Breast epithelium (tissue), 4 donors: ENCODE results near the gene TESMIN. TPM values are rescaled to one million over a fixed set of nuclear protein-coding genes. Genes with fewer than 3 reads are reported as not detected.

Experiments
- DNase-seq, 2 donors: peaks; one replicate each; pipeline ENCODE4 v3.0.0-alpha.2; 2019; ENCODE audit warnings: low spot score in 2 of 2
- H3K27ac ChIP-seq, 2 donors: fragments of 200-600 bp; sonication (generic) in 1 of 2; one replicate each; pipeline ENCODE4 v1.5.1; 2016 to 2019; ENCODE audit warnings: mild to moderate bottlenecking in 1 of 2
- H3K27me3 ChIP-seq, 2 donors: fragments of 200-600 bp; sonication (generic) in 1 of 2; one replicate each; pipeline versions ENCODE4 v1.5.1 to v1.6.0; 2017 to 2019; ENCODE audit warnings: control low read depth in 1 of 2, mild to moderate bottlenecking in 1 of 2
- H3K36me3 ChIP-seq: fragments of 200-600 bp; one replicate; pipeline ENCODE4 v1.5.1; 2019
- H3K4me1 ChIP-seq, 2 donors: fragments of 200-600 bp; sonication (generic); one replicate each; pipeline ENCODE4 v1.5.1; 2016 to 2019; ENCODE audit warnings: control low read depth in 1 of 2
- H3K4me3 ChIP-seq, 3 donors: fragments of 200-600 bp; sonication (generic); 1 replicate in 2 of 3; 2 replicates in 1 of 3; pipeline ENCODE4 v1.5.1; 2016 to 2019; ENCODE audit warnings: mild to moderate bottlenecking in 3 of 3, moderate library complexity in 2 of 3
- H3K9me3 ChIP-seq, 2 donors: fragments of 200-600 bp; sonication (generic) in 1 of 2; one replicate each; pipeline ENCODE4 v1.5.1; 2016 to 2019; ENCODE audit warnings: control low read depth in 1 of 2
- CTCF ChIP-seq, 3 donors: fragments of 450-650 bp; IDR thresholded peaks; one replicate each; pipeline ENCODE4 v1.5.1; 2016 to 2017; ENCODE audit warnings: antibody characterized with exemption in 3 of 3, mild to moderate bottlenecking in 3 of 3, moderate library complexity in 3 of 3
- POLR2A ChIP-seq: fragments of 450-650 bp; IDR thresholded peaks from one replicate; pipeline ENCODE4 v1.6.1; 2016; ENCODE audit warnings: antibody characterized with exemption, mild to moderate bottlenecking, moderate library complexity
- POLR2AphosphoS5 ChIP-seq, 3 donors: sonication (generic); formaldehyde crosslinking; IDR thresholded peaks; one replicate each; pipeline ENCODE4 v1.6.1; 2017; ENCODE audit warnings: antibody characterized with exemption in 3 of 3
- intact Hi-C: fragments of 100-400 bp; cut with DNase I; formaldehyde crosslinking; loops from one replicate; pipeline ENCODE4 v1.15.1; 2023; ENCODE audit warnings: low total_unique reads
- total RNA-seq, 3 donors: library from RNA; depleted of rRNA; stranded (reverse); fragments of >200 nt; gene quantifications; one replicate each; pipeline ENCODE4 v1.1.0, GENCODE V29; 2016

The TESMIN gene
- total RNA-seq, 3 donors from 2014 or later = 0.48 to 9.8 (median 6.9) TPM

- H3K4me3 ChIP-seq = peak overlapping the region in 1 of 3 donors; percentile 37
- DNase-seq = peak; percentile 77 to 85
- intact Hi-C loops = no loop called here
- TF ChIP-seq POLR2AphosphoS5 (IDR thresholded peaks at IDR 0.05) = peak; percentile 13 to 65 (median 44)
- TF ChIP-seq POLR2A = no peak
- peaks cover 4 to 10% of the 10 kb centered on the region in 2 donors for H3K4me1 ChIP-seq
- H3K27ac ChIP-seq = peak overlapping the region; percentile 84 to 96
- no peaks in the 10 kb centered on the region for H3K27me3 ChIP-seq
- no peaks in the 10 kb centered on the region for H3K36me3 ChIP-seq
- peaks cover 7 to 8% of the 10 kb centered on the region in 2 donors for H3K9me3 ChIP-seq
Measured at GRCh38 chr11:68659158-68659921, 92.0 kb downstream of the TESMIN start.

GRCh38 chr11:68658661-68659060, 92.7 kb downstream of the TESMIN start:
- no peaks in the 10 kb centered on the region for H3K36me3 ChIP-seq
- peak in 1 of 2 donors; percentile 48 for DNase-seq
- intact Hi-C loops = no loop called here
- H3K9me3 ChIP-seq = peaks cover 7 to 8% of the 10 kb centered on the region in 2 donors
- H3K27ac ChIP-seq = peak overlapping the region; percentile 84 to 96
- TF ChIP-seq CTCF (IDR thresholded peaks at IDR 0.05) (no peak), POLR2AphosphoS5 (IDR thresholded peaks at IDR 0.05) (peak in 1 of 3 donors; percentile 10)
- peak overlapping the region in 1 of 3 donors; percentile 37 for H3K4me3 ChIP-seq
- H3K4me1 ChIP-seq = peaks cover 4 to 10% of the 10 kb centered on the region in 2 donors
- no peaks in the 10 kb centered on the region for H3K27me3 ChIP-seq

- Histone ChIP-seq H3K36me3 (no peaks in the 10 kb centered on the region), H3K4me1 (peaks cover 4 to 10% of the 10 kb centered on the region in 2 donors), H3K27ac (peak overlapping the region; percentile 73 to 93), H3K9me3 (peaks cover 7 to 8% of the 10 kb centered on the region in 2 donors), H3K27me3 (no peaks in the 10 kb centered on the region), H3K4me3 (no peak overlapping the region)
- TF ChIP-seq POLR2AphosphoS5 (IDR thresholded peaks at IDR 0.05) (no peak), POLR2A (no peak), CTCF (IDR thresholded peaks at IDR 0.05) (no peak)
- intact Hi-C loops = no loop called here
- DNase-seq = peak in 1 of 2 donors; percentile 17
Measured at GRCh38 chr11:68658097-68658496, 93.2 kb downstream of the TESMIN start.

Other genes starting within 250 kb of the TESMIN start
- gene GAL, start 67.0 kb downstream of the TESMIN start, total RNA-seq = 1 to 10 TPM in 2 of 3 donors, under 1 TPM in 1; 0.64 to 5.7 (median 1.3) TPM
- gene CPT1A, start 90.4 kb upstream of the TESMIN start, total RNA-seq = 10 to 100 TPM; 22.2 to 62.6 (median 30.4) TPM
- 10 to 100 TPM; 44.3 to 89.1 (median 51.7) TPM for gene MRPL21, start 152.3 kb upstream of the TESMIN start, total RNA-seq
- 10 to 100 TPM in 2 of 3 donors, 1 to 10 TPM in 1; 9.8 to 18.4 (median 13.6) TPM for gene IGHMBP2, start 152.4 kb upstream of the TESMIN start, total RNA-seq
- gene MRGPRD, start 229.5 kb upstream of the TESMIN start, total RNA-seq = not detected